Measurements from ENCODE around the gene KCNMA1. TPM values are rescaled to one million over a fixed set of nuclear protein-coding genes. Genes with fewer than 3 reads are reported as not detected.

Gene KCNMA1
- total and polyA plus RNA-seq, 2 donors from 2014 or later = 4.2 to 8.9 TPM

GRCh38 chr10:77639756-77640155 is 2.1 kb upstream of the KCNMA1 start:
- Histone ChIP-seq H3K9me3 (ENCODE audit: control insufficient read depth in 2 of 3, insufficient read depth in 1 of 3, low read length in 3 of 3) (no peaks in the 10 kb centered on the region), H3K9ac (ENCODE audit: low read length in 3 of 3) (no peak overlapping the region), H3K27ac (ENCODE audit: low read depth in 2 of 2, low read length in 2 of 2) (no peak overlapping the region), H3K4me3 (ENCODE audit: low read length in 3 of 3) (no peak overlapping the region), H3K36me3 (ENCODE audit: control insufficient read depth in 2 of 3, insufficient read depth in 3 of 3, low read length in 3 of 3) (no peaks in the 10 kb centered on the region), H3K4me1 (ENCODE audit: control insufficient read depth in 2 of 3, insufficient read depth in 2 of 3, low read depth in 1 of 3, low read length in 3 of 3) (no peaks in the 10 kb centered on the region), H3K27me3 (ENCODE audit: control insufficient read depth, insufficient read depth, low read length) (peaks cover 37% of the 10 kb centered on the region)
- intact Hi-C loops (cut with DNase I) = loop anchor here (5.0 to 10.0 kb wide), 2 partner anchors 255 to 462 kb away; no protein-coding TSS in a partner anchor
- FAIRE-seq (no peak), DNase-seq (no peak)
- TF ChIP-seq CTCF (IDR thresholded peaks at IDR 0.05; ENCODE audit: borderline replicate concordance, extremely low read depth, insufficient read depth) = no peak

- TF ChIP-seq CTCF (IDR thresholded peaks at IDR 0.05; ENCODE audit: borderline replicate concordance, extremely low read depth, insufficient read depth) = no peak
- Histone ChIP-seq H3K4me1 (ENCODE audit: control insufficient read depth in 2 of 3, insufficient read depth in 2 of 3, low read depth in 1 of 3, low read length in 3 of 3) (no peaks in the 10 kb centered on the region), H3K9ac (ENCODE audit: low read length in 3 of 3) (no peak overlapping the region), H3K4me3 (ENCODE audit: low read length in 3 of 3) (no peak overlapping the region), H3K27me3 (ENCODE audit: control insufficient read depth, insufficient read depth, low read length) (peaks cover 37% of the 10 kb centered on the region), H3K36me3 (ENCODE audit: control insufficient read depth in 2 of 3, insufficient read depth in 3 of 3, low read length in 3 of 3) (no peaks in the 10 kb centered on the region), H3K9me3 (ENCODE audit: control insufficient read depth in 2 of 3, insufficient read depth in 1 of 3, low read length in 3 of 3) (no peaks in the 10 kb centered on the region), H3K27ac (ENCODE audit: low read depth in 2 of 2, low read length in 2 of 2) (no peak overlapping the region)
- DNase-seq = peak; percentile 58 to 74 (median 68)
- intact Hi-C loops (cut with DNase I) = no loop called here
- FAIRE-seq = no peak
Observed at GRCh38 chr10:77638321-77639101, 903 bp upstream of the KCNMA1 start.

GRCh38 chr10:77636967-77637531 is 559 bp downstream of the KCNMA1 start:
- intact Hi-C loops (cut with DNase I) = no loop called here
- Histone ChIP-seq H3K4me3 (ENCODE audit: low read length in 3 of 3) (peak overlapping the region in 2 of 3 donors; percentile 36 to 39), H3K4me1 (ENCODE audit: control insufficient read depth in 2 of 3, insufficient read depth in 2 of 3, low read depth in 1 of 3, low read length in 3 of 3) (no peaks in the 10 kb centered on the region), H3K27ac (ENCODE audit: low read depth in 2 of 2, low read length in 2 of 2) (no peak overlapping the region), H3K36me3 (ENCODE audit: control insufficient read depth in 2 of 3, insufficient read depth in 3 of 3, low read length in 3 of 3) (no peaks in the 10 kb centered on the region), H3K9me3 (ENCODE audit: control insufficient read depth in 2 of 3, insufficient read depth in 1 of 3, low read length in 3 of 3) (no peaks in the 10 kb centered on the region), H3K9ac (ENCODE audit: low read length in 3 of 3) (no peak overlapping the region), H3K27me3 (ENCODE audit: control insufficient read depth, insufficient read depth, low read length) (peaks cover 37% of the 10 kb centered on the region)
- no peak for FAIRE-seq
- peak in 4 of 5 donors; percentile 21 to 77 (median 36) for DNase-seq
- TF ChIP-seq CTCF (IDR thresholded peaks at IDR 0.05; ENCODE audit: borderline replicate concordance, extremely low read depth, insufficient read depth) = no peak

All from kidney (tissue), 14 donors.